Esophagus squamous epithelium (tissue), 5 donors: ENCODE results near the gene MMP11. TPM values are rescaled to one million over a fixed set of nuclear protein-coding genes. Genes with fewer than 3 reads are reported as not detected.
A peak's percentile ranks its signal among the peaks of the same experiment; 100 is the strongest.

Experiments
- DNase-seq: peaks from one replicate; lab custom pipeline; 2025; lab: John Stamatoyannopoulos, UW
- H3K27ac ChIP-seq, 4 donors: fragments of 200-600 bp; sonication (generic); one replicate each; pipeline ENCODE4 v1.5.1; 2016 to 2019; ENCODE audit warnings: mild to moderate bottlenecking in 1 of 4
- H3K27me3 ChIP-seq, 4 donors: fragments of 200-600 bp; sonication (generic); 1 replicate in 3 of 4; 2 replicates in 1 of 4; pipeline versions ENCODE4 v1.5.1 to v1.6.0; 2017 to 2021; ENCODE audit warnings: antibody characterized with exemption in 1 of 4
- H3K36me3 ChIP-seq, 3 donors: fragments of 200-600 bp; sonication (generic); one replicate each; pipeline ENCODE4 v1.5.1; 2016 to 2019
- H3K4me1 ChIP-seq, 3 donors: fragments of 200-600 bp; sonication (generic); one replicate each; pipeline ENCODE4 v1.5.1; 2017 to 2019
- H3K4me3 ChIP-seq, 4 donors: fragments of 200-600 bp; sonication (generic); 1 replicate in 3 of 4; 2 replicates in 1 of 4; pipeline ENCODE4 v1.5.1; 2016 to 2019; ENCODE audit warnings: mild to moderate bottlenecking in 2 of 4, moderate library complexity in 1 of 4
- H3K9me3 ChIP-seq, 3 donors: fragments of 200-600 bp; sonication (generic); one replicate each; pipeline ENCODE4 v1.5.1; 2016 to 2019
- CTCF ChIP-seq, 6 experiments: fragments of 450-650 bp in 4 of 6; fragments of 200-600 bp in 2 of 6; sonication (generic) in 2 of 6; IDR thresholded peaks; one replicate each; pipeline ENCODE4 v1.5.1; 2016 to 2019; ENCODE audit warnings: antibody characterized with exemption in 6 of 6, mild to moderate bottlenecking in 4 of 6, moderate library complexity in 4 of 6
- POLR2A ChIP-seq, 4 donors: fragments of 450-650 bp; IDR thresholded peaks; one replicate each; pipeline ENCODE4 v1.6.1; 2017; ENCODE audit warnings: antibody characterized with exemption in 4 of 4, mild to moderate bottlenecking in 4 of 4, moderate library complexity in 3 of 4
- WGBS, 2 donors: methylation state at CpG; one replicate each; pipeline ENCODE4 v1.1.5; 2018; 5-methylcytosine and 5-hydroxymethylcytosine counted together
- intact Hi-C: fragments of 100-400 bp; cut with DNase I; formaldehyde crosslinking; loops from one replicate; pipeline ENCODE4 v1.15.0; 2022
- total RNA-seq, 4 donors: library from RNA; depleted of rRNA; stranded (reverse); fragments of >200 nt; gene quantifications; one replicate each; pipeline ENCODE4 v1.1.0, GENCODE V29; 2016
- donor health status: DM: yes; HTN: yes; CAD: no.

Gene MMP11
- total RNA-seq, 4 donors from 2014 or later, result 0.34 to 1.6 (median 1.1) TPM

GRCh38 chr22:23786752-23787599 lies 14.3 kb downstream of the MMP11 start, which contains the start of gene SMARCB1:
TSS of gene SMARCB1 (plus strand) at chr22:23786966. CDS start at chr22:23787170, 204 bp downstream.
- H3K9me3 ChIP-seq, result no peaks in the 10 kb centered on the region
- H3K4me3 ChIP-seq, result peak within 1 kb of the TSS; percentile 75 to 96 (median 84)
- DNase-seq, result peak; percentile 51
- H3K27me3 ChIP-seq, result no peaks in the 10 kb centered on the region
- peak within 1 kb of the TSS; percentile 98 to 100 (median 98) for H3K27ac ChIP-seq
- peaks cover 0 to 17% (median 0%) of the 10 kb centered on the region in 3 donors for H3K36me3 ChIP-seq
- TF ChIP-seq POLR2A (IDR thresholded peaks at IDR 0.05) (peak in 2 of 4 donors; percentile 70 to 86), CTCF (IDR thresholded peaks at IDR 0.05) (peak in 2 of 6 experiments; percentile 4 to 5)
- 0% methylated on average over 1 of the region's 97 CpGs; no CpG with 5 or more reads in 1 of the 2 donors for WGBS, 2 donors
- intact Hi-C loops, result no loop called here
- H3K4me1 ChIP-seq, result peaks cover 12 to 67% (median 28%) of the 10 kb centered on the region in 3 donors

- intact Hi-C loops, result no loop called here
- 0 to 8% methylated on average over 1 to 2 of the region's 5 CpGs for WGBS, 2 donors
- Histone ChIP-seq H3K27me3 (no peaks in the 10 kb centered on the region), H3K27ac (peak overlapping the region; percentile 98 to 100 (median 98)), H3K36me3 (peaks cover 0 to 23% (median 0%) of the 10 kb centered on the region in 3 donors), H3K4me1 (peaks cover 9 to 67% (median 25%) of the 10 kb centered on the region in 3 donors), H3K4me3 (peak overlapping the region; percentile 75 to 96 (median 84)), H3K9me3 (no peaks in the 10 kb centered on the region)
- TF ChIP-seq POLR2A (IDR thresholded peaks at IDR 0.05) (no peak), CTCF (IDR thresholded peaks at IDR 0.05) (no peak)
- DNase-seq, result no peak
Observed at GRCh38 chr22:23787600-23787896, 14.9 kb downstream of the MMP11 start.

- Histone ChIP-seq H3K36me3 (peaks cover 0 to 26% (median 2%) of the 10 kb centered on the region in 3 donors), H3K4me1 (peaks cover 9 to 67% (median 25%) of the 10 kb centered on the region in 3 donors), H3K9me3 (no peaks in the 10 kb centered on the region), H3K27me3 (no peaks in the 10 kb centered on the region), H3K4me3 (peak overlapping the region; percentile 75 to 96 (median 84)), H3K27ac (peak overlapping the region; percentile 98 to 100 (median 98))
- intact Hi-C loops, result no loop called here
- WGBS, 2 donors, result 38 to 51% methylated on average over 3 of the region's 3 CpGs
- no peak for TF ChIP-seq POLR2A (IDR thresholded peaks at IDR 0.05)
- TF ChIP-seq CTCF (IDR thresholded peaks at IDR 0.05), result no peak
- no peak for DNase-seq
Observed at GRCh38 chr22:23787910-23788309, 15.3 kb downstream of the MMP11 start.

DNA sequence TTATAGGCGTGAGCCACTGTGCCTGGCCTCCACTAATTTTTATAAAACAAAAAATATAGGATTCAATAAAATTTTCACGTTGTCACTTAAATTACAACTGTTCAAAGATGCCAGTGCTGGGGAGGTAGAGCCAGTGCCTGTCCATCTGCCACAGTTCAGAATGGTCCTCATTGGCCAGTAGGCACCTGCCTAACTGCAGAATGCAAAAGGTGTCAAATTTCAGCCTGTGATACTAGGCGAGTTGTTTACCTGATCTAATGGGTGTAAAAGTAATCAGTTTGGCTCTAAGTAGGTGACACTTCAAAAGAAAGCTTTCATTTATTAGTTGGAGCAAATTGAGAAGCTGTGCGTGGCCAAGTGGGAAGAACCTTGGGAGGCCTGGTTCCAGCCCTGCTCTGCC lies 16.5 kb downstream of the MMP11 start:
- H3K4me1 ChIP-seq, result peaks cover 9 to 67% (median 25%) of the 10 kb centered on the region in 3 donors
- no peaks in the 10 kb centered on the region for H3K9me3 ChIP-seq
- DNase-seq, result no peak
- WGBS, 2 donors, result 56 to 74% methylated on average over 4 of the region's 4 CpGs
- peaks cover 7 to 38% (median 9%) of the 10 kb centered on the region in 3 donors for H3K36me3 ChIP-seq
- no peak overlapping the region for H3K4me3 ChIP-seq
- no peak for TF ChIP-seq CTCF (IDR thresholded peaks at IDR 0.05)
- TF ChIP-seq POLR2A (IDR thresholded peaks at IDR 0.05), result no peak
- intact Hi-C loops, result no loop called here
- H3K27ac ChIP-seq, result no peak overlapping the region
- H3K27me3 ChIP-seq, result no peaks in the 10 kb centered on the region

- no peaks in the 10 kb centered on the region for H3K27me3 ChIP-seq
- peaks cover 9 to 67% (median 25%) of the 10 kb centered on the region in 3 donors for H3K4me1 ChIP-seq
- peaks cover 9 to 44% (median 10%) of the 10 kb centered on the region in 3 donors for H3K36me3 ChIP-seq
- H3K4me3 ChIP-seq, result no peak overlapping the region
- TF ChIP-seq POLR2A (IDR thresholded peaks at IDR 0.05) (no peak), CTCF (IDR thresholded peaks at IDR 0.05) (no peak)
- no peak overlapping the region for H3K27ac ChIP-seq
- WGBS, 2 donors, result 90% methylated on average over 3 of the region's 4 CpGs; no CpG with 5 or more reads in 1 of the 2 donors
- no peak for DNase-seq
- intact Hi-C loops, result no loop called here
- no peaks in the 10 kb centered on the region for H3K9me3 ChIP-seq
Observed at GRCh38 chr22:23789638-23790037, 17.0 kb downstream of the MMP11 start.
